Measurements from ENCODE around the gene LDLRAD1. TPM values are rescaled to one million over a fixed set of nuclear protein-coding genes. Genes with fewer than 3 reads are reported as not detected.

Gene LDLRAD1
- total RNA-seq (1 to 10 TPM in 5 of 9 donors, under 1 TPM in 3, not detected in 1; 0.39 to 8.8 (median 2.2) TPM), polyA plus RNA-seq (1 to 10 TPM in 1 of 3 donors, under 1 TPM in 2; 0.32 to 1.3 (median 0.54) TPM)
- long read RNA-seq, donor 1, partial matches to known transcripts: 0 of 2 reads
- long read RNA-seq, donor 1, other reads (novel, unspliced or antisense): 0 of 2 reads
- long read RNA-seq, donor 2, partial matches to known transcripts: 0 of 6 reads
- long read RNA-seq, donor 2, other reads (novel, unspliced or antisense): 0 of 6 reads
- long read RNA-seq, donor 3: 0 reads
- long read RNA-seq, donor 4, partial matches to known transcripts: 0 of 5 reads
- long read RNA-seq, donor 4, other reads (novel, unspliced or antisense): 3 of 5 reads
- long read RNA-seq, donor 5, partial matches to known transcripts: 0 of 1 reads
- long read RNA-seq, donor 5, other reads (novel, unspliced or antisense): 0 of 1 reads
- long read RNA-seq, donor 6, partial matches to known transcripts: 0 of 1 reads
- long read RNA-seq, donor 6, other reads (novel, unspliced or antisense): 1 of 1 reads
- long read RNA-seq, donor 7, partial matches to known transcripts: 0 of 1 reads
- long read RNA-seq, donor 7, other reads (novel, unspliced or antisense): 0 of 1 reads
- long read RNA-seq, donor 8, partial matches to known transcripts: 0 of 1 reads
- long read RNA-seq, donor 8, other reads (novel, unspliced or antisense): 0 of 1 reads
- long read RNA-seq, donor 9, partial matches to known transcripts: 0 of 3 reads
- long read RNA-seq, donor 9, other reads (novel, unspliced or antisense): 0 of 3 reads
- long read RNA-seq, donor 10, partial matches to known transcripts: 0 of 1 reads
- long read RNA-seq, donor 10, other reads (novel, unspliced or antisense): 0 of 1 reads

- Histone ChIP-seq H3K27ac (no peak within 1 kb of the TSS), H3K4me3 (no peak within 1 kb of the TSS), H3K36me3 (replicated peaks in 1 of 2) (no peaks in the 10 kb centered on the region), H3K9me3 (replicated peaks in 1 of 3) (no peaks in the 10 kb centered on the region), H3K4me1 (replicated peaks in 1 of 2) (peaks cover 0 to 3% of the 10 kb centered on the region in 2 donors), H3K27me3 (no peaks in the 10 kb centered on the region)
- WGBS, 4 donors: 14 to 34% (median 26%) methylated on average over 3 to 6 of the region's 6 CpGs
- TF ChIP-seq, protein P1, sequence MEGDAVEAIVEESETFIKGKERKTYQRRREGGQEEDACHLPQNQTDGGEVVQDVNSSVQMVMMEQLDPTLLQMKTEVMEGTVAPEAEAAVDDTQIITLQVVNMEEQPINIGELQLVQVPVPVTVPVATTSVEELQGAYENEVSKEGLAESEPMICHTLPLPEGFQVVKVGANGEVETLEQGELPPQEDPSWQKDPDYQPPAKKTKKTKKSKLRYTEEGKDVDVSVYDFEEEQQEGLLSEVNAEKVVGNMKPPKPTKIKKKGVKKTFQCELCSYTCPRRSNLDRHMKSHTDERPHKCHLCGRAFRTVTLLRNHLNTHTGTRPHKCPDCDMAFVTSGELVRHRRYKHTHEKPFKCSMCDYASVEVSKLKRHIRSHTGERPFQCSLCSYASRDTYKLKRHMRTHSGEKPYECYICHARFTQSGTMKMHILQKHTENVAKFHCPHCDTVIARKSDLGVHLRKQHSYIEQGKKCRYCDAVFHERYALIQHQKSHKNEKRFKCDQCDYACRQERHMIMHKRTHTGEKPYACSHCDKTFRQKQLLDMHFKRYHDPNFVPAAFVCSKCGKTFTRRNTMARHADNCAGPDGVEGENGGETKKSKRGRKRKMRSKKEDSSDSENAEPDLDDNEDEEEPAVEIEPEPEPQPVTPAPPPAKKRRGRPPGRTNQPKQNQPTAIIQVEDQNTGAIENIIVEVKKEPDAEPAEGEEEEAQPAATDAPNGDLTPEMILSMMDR (IDR thresholded peaks at IDR 0.05): no peak
- peak in 1 of 2 donors; percentile 34 for TF ChIP-seq POLR2A (IDR thresholded peaks at IDR 0.05)
- DNase-seq: peak; percentile 35 to 82 (median 71)
- intact Hi-C loops (cut with DNase I): no loop called here
Observed at GRCh38 chr1:54017979-54018378, at the start of gene LDLRAD1. LDLRAD1 (minus strand) TSS chr1:54018186; CDS start chr1:54018112, 74 bp downstream.

GRCh38 chr1:54064299-54064698, 46.3 kb upstream of the LDLRAD1 start:
- no peak for DNase-seq
- Histone ChIP-seq H3K9me3 (replicated peaks in 1 of 3) (no peaks in the 10 kb centered on the region), H3K4me3 (no peak overlapping the region), H3K36me3 (replicated peaks in 1 of 2) (no peaks in the 10 kb centered on the region), H3K4me1 (replicated peaks in 1 of 2) (no peaks in the 10 kb centered on the region), H3K27me3 (no peaks in the 10 kb centered on the region), H3K27ac (no peak overlapping the region)
- intact Hi-C loops (cut with DNase I): loop anchor here in 1 of 2 donors (10.0 kb wide), 1 partner anchor 431 kb away; no protein-coding TSS in a partner anchor
- no peak for TF ChIP-seq POLR2A (IDR thresholded peaks at IDR 0.05)
- TF ChIP-seq, protein P1 (IDR thresholded peaks at IDR 0.05): no peak
- 85 to 97% (median 90%) methylated on average over 5 of the region's 5 CpGs for WGBS, 4 donors

DNA sequence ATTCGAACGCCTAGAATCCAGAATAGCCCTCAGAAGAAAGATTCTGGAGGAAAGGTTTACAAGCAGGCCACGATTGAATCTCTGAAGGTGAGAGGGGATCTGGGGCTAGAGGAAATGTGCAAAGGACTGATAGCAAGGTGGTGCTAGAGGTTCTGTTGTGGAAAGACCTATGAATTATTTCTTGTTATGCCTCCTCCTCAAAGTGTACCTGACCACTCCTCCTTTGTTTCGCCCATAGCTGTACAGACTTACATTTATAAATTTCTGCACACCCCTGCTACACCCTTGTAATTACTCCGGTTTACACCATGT, 36.4 kb upstream of the LDLRAD1 start:
- WGBS, 4 donors: 30 to 53% (median 49%) methylated on average over 5 of the region's 5 CpGs
- Histone ChIP-seq H3K36me3 (replicated peaks in 1 of 2) (no peaks in the 10 kb centered on the region), H3K27ac (peak overlapping the region in 1 of 5 donors; percentile 98), H3K9me3 (replicated peaks in 1 of 3) (no peaks in the 10 kb centered on the region), H3K4me3 (peak overlapping the region in 1 of 4 donors; percentile 86), H3K27me3 (no peaks in the 10 kb centered on the region), H3K4me1 (replicated peaks in 1 of 2) (peaks cover 6 to 32% of the 10 kb centered on the region in 2 donors)
- no peak for DNase-seq
- no peak for TF ChIP-seq POLR2A (IDR thresholded peaks at IDR 0.05)
- TF ChIP-seq, protein P1 (IDR thresholded peaks at IDR 0.05): no peak
- intact Hi-C loops (cut with DNase I): no loop called here
